22Rv1 (cell line): Measurements from ENCODE around the gene GOLGA2.
"Not testable (repeated sequence)": the region's sequence is repeated elsewhere in the genome, so short reads cannot be mapped to it uniquely, and the experiment has no call there.

Experiments
- H3K27ac ChIP-seq: fragments of 450-650 bp; 2 replicates; pipeline ENCODE4 v1.5.1; 2017
- ZFX ChIP-seq: fragments of 450-650 bp; IDR thresholded peaks from 2 replicates; pipeline ENCODE4 v1.6.1; 2017; ENCODE audit warnings: antibody characterized with exemption, borderline replicate concordance
- TF ChIP-seq, protein P1 (sequence below): fragments of 450-650 bp; IDR thresholded peaks from 2 replicates; pipeline ENCODE4 v1.5.1; 2017; ENCODE audit warnings: mild to moderate bottlenecking

Gene GOLGA2

GRCh38 chr9:128292009-128292408 lies 16.2 kb upstream of the GOLGA2 start:
- H3K27ac ChIP-seq: no peak overlapping the region
- TF ChIP-seq, protein P1, sequence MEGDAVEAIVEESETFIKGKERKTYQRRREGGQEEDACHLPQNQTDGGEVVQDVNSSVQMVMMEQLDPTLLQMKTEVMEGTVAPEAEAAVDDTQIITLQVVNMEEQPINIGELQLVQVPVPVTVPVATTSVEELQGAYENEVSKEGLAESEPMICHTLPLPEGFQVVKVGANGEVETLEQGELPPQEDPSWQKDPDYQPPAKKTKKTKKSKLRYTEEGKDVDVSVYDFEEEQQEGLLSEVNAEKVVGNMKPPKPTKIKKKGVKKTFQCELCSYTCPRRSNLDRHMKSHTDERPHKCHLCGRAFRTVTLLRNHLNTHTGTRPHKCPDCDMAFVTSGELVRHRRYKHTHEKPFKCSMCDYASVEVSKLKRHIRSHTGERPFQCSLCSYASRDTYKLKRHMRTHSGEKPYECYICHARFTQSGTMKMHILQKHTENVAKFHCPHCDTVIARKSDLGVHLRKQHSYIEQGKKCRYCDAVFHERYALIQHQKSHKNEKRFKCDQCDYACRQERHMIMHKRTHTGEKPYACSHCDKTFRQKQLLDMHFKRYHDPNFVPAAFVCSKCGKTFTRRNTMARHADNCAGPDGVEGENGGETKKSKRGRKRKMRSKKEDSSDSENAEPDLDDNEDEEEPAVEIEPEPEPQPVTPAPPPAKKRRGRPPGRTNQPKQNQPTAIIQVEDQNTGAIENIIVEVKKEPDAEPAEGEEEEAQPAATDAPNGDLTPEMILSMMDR: no peak
- TF ChIP-seq ZFX: no peak

DNA sequence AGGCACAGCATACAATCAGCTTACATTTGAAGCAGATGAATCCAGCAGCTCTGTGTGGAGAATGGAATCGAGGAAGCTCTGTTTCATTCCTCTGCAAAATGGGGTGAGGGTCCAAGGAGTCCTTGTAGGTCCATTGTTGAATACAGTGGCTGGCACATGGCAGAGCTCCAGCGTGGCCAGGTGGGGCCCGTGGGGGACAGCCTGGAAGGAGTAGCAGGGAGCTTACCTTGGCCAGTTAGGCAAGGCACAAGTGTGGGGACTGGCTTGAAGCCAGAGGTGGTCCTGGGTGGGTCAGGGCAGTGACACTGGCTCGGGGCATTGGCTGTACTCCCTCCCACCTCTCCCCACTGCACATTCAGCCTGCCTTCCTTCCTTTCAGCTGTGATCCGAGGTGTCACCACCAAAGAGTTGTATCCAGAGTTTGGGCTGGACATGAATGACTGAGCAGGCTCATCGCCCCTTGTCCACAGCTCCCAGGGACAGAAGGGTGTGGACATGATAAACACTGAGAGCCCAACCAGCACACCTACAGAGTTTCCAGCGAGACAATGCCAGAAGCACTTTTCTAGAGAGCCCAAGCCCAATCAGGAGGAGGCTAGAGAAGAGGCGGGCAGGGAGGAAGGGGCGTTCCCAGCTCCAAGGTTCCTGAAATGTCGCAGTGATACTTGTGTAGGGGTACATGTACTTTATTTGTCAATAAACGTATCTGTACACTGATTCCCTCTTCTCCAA lies 12.6 kb upstream of the GOLGA2 start:
- no peak overlapping the region for H3K27ac ChIP-seq
- TF ChIP-seq ZFX: no peak
- TF ChIP-seq, protein P1: no peak

GRCh38 chr9:128286440-128286839 lies 10.6 kb upstream of the GOLGA2 start:
- TF ChIP-seq ZFX: no peak
- TF ChIP-seq, protein P1: no peak
- H3K27ac ChIP-seq: no peak overlapping the region

GRCh38 chr9:128285033-128285784 lies 9.4 kb upstream of the GOLGA2 start:
- H3K27ac ChIP-seq: no peak overlapping the region
- TF ChIP-seq ZFX: no peak
- TF ChIP-seq, protein P1: no peak

- no peak overlapping the region for H3K27ac ChIP-seq
- TF ChIP-seq, protein P1: no peak
- TF ChIP-seq ZFX: no peak
Observed at GRCh38 chr9:128282500-128282899, 6.7 kb upstream of the GOLGA2 start.

DNA sequence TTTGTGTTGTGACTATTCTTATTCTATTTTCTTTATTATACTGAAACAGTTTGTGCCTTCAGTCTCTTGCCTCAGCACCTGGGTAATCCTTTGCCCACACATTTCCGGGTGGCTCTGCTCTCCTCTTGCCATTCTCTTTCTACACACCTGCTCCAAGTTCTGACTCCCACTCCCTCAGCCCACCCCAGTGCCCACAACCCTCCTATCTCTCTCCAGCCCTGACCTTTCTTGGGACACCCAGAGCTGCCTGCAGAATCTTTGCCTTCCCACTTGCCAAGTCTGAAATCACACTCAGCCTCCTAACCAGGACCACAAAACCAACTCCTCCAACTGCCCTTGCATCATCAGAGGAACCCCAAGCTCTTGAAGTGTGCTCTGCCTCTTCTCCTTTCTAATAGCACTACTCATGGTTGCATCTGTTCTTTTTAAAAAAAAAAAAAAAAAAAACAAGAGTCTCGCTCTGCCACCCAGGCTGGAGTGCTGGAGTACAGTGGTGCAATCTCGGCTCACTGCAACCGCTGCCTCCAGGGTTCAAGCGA lies 4.3 kb upstream of the GOLGA2 start:
- TF ChIP-seq, protein P1: no peak
- no peak for TF ChIP-seq ZFX
- H3K27ac ChIP-seq: no peak overlapping the region

DNA sequence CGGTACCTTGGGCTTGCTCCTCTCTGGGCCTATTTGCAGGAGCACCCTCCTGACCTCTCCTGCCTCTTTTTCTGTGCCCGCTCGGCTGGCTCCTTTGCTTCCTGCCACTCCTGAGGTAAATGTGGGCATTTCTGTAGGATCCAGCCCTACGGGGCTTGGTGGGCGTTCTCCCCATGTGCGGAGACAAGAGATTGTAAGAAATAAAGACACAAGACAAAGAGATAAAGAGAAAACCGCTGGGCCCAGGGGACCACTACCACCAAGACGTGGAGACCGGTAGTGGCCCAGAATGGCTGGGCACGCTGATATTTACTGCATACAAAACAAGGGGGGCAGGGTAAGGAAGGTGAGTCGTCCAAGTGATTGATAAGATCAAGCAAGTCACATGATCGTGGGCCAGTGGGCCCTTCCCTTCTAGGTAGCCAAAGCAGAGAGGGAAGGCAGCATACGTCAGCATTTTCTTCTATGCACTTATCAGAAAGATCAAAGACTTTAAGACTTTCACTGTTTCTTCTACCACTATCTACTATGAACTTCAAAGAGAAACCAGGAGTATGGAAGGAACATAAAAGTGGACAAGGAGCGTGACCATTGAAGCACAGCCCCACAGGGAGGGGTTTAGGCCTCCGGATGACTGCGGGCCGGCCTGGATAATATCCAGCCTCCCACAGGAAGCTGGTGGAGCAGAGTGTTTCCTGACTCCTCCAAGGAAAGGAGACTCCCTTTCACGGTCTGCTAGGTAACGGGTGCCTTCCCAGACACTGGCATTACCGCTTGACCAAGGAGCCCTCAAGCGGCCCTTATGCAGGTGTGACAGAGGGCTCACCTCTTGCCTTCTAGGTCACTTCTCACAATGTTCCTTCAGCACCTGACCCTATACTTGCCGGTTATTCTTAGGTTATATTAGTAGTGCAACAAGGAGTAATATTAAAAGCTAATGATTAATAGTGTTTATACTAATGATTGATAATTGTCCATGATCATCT lies 3.6 kb upstream of the GOLGA2 start:
- H3K27ac ChIP-seq: not testable (repeated sequence)
